NCI-H1417 (cell line): ENCODE results near the gene ETS2.

Experiments
- DNase-seq, 3 experiments: peaks; one replicate each; lab custom pipeline; 2025; lab: John Stamatoyannopoulos, UW

ETS2 gene

GRCh38 chr21:38858812-38859205 is 53.1 kb downstream of the ETS2 start:
- DNase-seq: no peak

DNA sequence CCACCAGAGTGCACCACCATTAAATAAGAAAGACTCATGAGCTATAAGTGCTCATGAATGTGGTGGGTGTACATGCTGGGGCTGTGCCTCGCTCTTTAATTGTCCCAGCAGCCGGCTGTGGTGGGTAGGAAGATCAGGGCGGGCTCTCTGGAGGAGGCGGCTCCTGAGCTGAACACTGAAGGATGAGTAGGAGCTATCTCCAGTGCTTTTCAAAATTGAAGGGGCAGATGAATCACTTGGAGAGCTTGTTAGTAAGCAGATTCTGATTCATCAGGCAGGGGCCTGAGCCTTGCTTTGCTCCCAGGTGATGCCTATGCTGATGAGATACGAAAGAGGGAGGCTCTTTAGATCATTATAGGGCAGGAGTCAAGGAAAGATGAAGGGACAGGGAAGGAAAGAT is 54.1 kb downstream of the ETS2 start:
- DNase-seq: no peak

DNA sequence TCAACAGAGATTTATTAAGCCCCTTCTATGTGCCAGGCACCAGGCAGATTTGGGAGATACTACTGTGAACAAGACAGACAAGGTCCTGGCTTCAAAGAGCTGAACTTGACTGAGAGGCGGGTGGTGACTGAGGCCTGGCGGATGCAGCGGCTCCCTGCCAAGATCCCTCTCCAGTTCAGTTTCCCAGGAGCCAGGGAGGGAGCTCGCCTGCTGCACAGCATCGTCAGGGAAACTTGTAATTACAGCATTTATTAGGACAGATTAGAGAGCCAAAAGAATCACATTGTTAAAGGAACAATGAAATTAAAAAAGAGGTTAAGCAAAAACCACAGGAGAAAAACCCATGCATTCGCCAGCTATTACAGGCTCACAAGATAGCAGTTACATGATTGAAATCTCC is 55.3 kb downstream of the ETS2 start:
- DNase-seq: peak in 2 of 3 experiments; percentile 66 to 82

DNA sequence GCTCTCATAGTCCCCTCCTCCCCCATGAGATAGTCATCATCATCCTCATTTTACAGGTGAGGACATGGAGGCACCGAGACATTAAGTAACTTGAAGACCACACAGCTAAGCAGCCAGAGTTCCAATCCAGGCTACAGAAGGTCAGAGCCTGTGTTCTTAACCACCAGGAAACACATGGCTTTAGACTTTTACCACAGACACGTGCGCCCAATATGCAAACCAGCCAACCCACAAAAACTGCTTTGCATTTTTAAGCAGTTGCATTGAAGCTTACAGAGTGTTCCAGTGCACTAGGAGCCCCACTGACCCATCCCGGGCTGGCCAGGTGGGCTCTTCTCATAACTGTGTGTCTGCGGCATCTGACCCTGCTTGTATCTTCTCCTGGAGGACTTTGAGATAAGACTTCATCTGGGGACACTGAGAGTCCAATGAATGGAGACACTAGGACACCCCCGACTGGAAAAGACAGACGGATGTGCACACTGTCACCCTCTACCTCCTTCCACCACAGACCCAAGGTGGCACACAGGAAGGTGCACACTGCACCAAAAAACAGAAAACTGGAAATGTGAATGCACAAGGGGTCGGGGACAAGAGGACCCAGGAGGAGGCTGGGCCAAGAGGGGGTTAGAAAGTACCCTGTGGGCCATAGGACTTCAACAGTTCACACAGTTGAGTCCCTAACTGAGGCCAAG is 56.4 kb downstream of the ETS2 start:
- no peak for DNase-seq

GRCh38 chr21:38863291-38863690 is 57.6 kb downstream of the ETS2 start:
- no peak for DNase-seq

- DNase-seq: no peak
These were observed 58.2 kb downstream of the ETS2 start for GRCh38 chr21:38863843-38864363.

- no peak for DNase-seq
These were observed 59.2 kb downstream of the ETS2 start for GRCh38 chr21:38864964-38865363.

- DNase-seq: no peak
These were observed 63.5 kb downstream of the ETS2 start for GRCh38 chr21:38869196-38869595.

DNA sequence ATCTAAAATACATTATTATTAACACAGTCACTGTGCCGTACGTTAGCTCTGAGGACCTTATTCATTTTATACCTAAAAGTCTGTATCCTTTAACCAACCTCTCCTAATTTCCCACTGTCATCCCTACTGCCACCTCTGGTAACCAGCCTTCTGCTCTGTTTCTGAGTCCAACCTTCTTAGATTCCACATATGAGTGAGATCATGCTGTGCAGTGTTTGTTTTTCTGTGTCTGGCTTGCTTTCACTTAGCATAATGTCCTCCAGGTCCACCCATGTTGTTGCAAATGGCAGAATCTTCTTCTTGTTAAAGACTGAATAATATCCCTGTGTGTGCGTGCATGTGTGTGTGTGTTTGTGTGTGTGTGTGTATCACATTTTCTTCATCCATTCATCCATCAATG is 64.2 kb downstream of the ETS2 start:
- DNase-seq: peak; percentile 38 to 79 (median 47)
